ENCODE measurements around the gene CNTN5.
"Not testable (repeated sequence)": the region's sequence is repeated elsewhere in the genome, so short reads cannot be mapped to it uniquely, and the experiment has no call there.

The CNTN5 gene

GRCh38 chr11:99279266-99279665, 258.5 kb downstream of the CNTN5 start:
- no peak for DNase-seq

DNA sequence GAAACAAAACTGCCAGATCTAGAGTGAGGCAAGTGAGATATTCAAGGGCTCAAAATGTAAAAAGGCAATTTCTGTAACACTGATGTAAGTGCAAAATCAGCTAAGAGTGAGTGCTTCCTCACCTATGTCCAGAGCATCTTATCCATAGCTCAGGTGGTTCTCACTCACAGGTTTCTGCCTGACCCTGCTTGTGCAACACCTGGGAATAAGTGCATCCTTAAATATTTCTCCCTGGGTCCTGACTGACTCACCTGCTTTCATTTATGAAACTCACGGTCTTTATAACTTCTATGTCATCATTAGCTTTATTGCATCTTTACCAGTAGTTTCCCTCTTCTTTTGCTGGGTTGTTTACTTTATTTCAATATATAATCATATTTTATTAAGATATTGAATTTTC, 260.6 kb downstream of the CNTN5 start:
- DNase-seq: no peak

DNA sequence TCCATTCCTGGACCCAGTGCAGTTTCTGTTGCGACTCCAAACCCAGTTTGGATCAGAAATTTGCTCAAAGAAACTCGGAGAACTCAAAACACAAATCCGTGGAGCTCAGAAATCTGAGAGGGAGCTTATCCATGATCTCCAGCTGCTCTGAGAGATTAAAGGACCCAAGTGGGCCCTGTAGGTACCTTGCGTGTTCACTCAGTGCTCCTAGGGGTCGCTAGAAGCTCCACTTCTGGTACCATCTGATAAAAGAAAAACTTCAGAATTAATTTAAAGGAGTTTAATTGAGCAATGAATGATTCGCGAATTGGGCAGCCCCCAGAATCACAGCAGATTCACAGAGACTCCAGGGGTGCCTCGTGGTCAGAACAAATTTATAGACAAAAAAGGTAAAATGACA, 277.2 kb downstream of the CNTN5 start:
- not testable (repeated sequence) for DNase-seq

GRCh38 chr11:99307510-99308088, 286.9 kb downstream of the CNTN5 start:
- no peak for DNase-seq

DNA sequence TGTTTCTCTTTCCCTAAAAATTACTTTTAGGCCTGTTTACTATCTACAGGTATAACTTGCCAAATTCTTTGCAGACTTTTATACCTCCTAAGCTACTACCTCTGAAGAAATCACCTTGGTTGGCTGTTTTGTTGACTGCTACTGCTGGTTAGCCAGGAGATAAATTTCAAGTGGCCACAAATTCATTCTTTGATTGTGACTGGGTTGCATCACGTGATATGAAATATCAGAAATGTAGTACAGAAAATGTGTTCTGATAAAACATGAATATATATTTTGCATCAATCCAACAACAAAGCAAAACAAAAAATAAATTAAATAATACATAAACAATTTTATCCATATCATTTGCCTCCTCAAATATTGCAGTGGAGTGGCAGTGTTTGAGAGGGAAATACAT, 291.1 kb downstream of the CNTN5 start:
- no peak for DNase-seq

- no peak for DNase-seq
Measured at GRCh38 chr11:99316776-99317520, 296.2 kb downstream of the CNTN5 start.

- no peak for DNase-seq
Measured at GRCh38 chr11:99320769-99321290, 300.1 kb downstream of the CNTN5 start.

GRCh38 chr11:99325847-99326246, 305.1 kb downstream of the CNTN5 start:
- no peak for DNase-seq

GRCh38 chr11:99327066-99327465, 306.3 kb downstream of the CNTN5 start:
- DNase-seq: no peak

GRCh38 chr11:99327527-99327926, 306.8 kb downstream of the CNTN5 start:
- no peak for DNase-seq

GRCh38 chr11:99333621-99334020, 312.9 kb downstream of the CNTN5 start:
- DNase-seq: no peak

DNA sequence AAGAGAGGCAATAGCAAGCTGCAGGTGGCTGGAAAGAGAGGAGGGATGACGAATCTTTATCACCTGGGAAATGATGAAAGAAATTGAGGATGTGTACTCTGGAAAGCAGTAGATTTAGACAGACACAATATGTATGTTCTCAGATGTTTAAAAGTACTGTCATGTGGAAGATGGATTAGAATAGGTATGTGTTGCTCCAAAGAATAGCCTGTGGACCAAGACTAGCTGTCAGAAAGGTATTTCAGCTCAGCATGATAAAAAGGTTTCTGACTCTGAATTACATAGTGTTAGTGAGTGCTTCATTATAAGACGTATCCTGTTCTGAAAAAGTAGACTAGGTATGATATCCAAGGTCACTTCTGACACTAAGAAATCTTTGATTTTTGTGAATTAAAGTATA, 322.4 kb downstream of the CNTN5 start:
- no peak for DNase-seq

GRCh38 chr11:99349151-99349673, 328.5 kb downstream of the CNTN5 start:
- no peak for DNase-seq

DNA sequence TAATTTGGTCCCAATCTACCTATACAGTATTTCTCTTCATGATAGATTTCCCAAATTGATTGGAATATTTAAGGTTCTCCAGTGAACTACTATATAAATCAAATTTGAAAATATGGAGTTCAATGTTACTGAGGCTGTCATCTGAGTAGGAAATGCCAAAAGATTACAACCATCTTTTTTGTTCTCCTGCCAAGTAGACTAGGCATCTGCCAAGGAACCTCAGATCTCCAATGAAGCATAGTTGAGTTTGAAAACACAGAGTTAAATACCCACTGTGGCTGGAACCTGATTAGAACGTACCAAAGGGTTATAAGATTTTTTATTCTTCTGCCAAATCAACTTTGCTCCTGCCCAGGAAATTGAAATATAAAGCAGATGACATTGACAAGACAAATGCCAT, 330.9 kb downstream of the CNTN5 start:
- DNase-seq: no peak

DNA sequence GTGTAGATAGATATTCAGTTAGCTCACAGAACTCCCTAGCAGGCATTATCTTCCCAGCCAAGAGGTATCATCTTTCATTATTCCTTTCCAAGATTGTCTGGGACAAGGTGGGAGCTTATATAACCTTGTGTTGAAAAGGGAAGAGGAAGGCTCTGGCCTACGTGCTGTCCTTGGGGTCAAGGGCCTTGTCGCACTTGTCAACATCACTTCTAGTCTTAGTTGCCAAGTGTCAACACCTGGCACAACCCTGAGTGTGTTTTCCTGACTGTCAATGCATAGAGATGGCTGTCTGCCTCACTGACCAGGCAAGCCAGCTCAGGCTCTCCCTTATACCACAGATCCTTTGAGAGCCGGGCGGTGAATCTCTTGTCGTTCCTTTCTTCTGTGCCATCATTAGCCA, 331.9 kb downstream of the CNTN5 start:
- DNase-seq: no peak

DNA sequence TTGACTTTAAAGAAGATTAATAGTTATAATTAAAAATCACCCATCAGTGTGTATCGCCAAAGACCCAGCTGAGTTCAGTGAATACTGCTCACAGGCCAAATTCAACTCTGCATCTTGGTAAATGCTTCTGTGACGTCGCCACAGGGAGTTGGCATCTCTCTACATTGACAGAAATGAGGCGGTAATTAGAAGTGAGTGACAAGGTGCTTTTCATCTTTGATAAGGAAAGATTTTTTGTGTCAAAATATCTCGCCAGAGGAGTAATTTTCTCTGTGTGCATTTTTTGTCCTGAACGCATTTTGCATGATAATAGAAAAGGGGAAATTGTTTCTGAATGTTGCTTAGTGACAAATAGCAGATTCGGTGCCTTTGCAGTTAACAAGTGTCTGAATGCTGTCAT, 345.8 kb downstream of the CNTN5 start:
- DNase-seq: no peak

- no peak for DNase-seq
Measured at GRCh38 chr11:99368583-99368982, 347.8 kb downstream of the CNTN5 start.

DNA sequence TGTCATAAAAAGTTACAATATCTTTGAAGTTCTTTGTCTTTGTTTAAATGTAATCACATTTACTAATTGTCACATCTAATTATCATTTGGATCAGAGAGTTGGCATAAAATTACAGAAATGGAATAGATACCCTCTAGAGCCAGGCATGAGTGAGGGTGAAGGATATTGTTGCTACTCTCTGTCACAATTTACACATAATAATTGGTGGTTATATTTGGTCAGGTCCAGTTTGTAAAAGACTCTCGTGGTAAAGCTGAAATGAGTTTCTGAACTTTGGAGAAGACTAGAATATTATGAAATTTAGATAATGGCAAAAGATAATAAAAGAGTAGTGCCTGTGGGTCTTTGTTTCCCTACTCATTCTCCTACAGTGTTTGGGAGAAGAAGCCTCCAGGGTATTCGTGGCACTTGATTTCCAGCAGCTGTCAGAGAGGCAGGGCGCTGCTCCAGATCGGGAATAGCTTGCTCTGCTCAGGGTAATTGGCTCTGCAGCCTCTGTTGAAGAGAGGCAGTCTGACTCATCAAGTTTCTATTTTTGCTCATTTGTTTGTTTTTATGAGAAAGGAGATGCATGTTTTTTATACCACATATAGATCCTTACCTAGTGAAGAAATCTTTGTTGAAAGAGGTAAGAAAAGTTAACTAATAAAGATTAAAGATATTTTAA, 349.9 kb downstream of the CNTN5 start:
- no peak for DNase-seq

GRCh38 chr11:99371257-99371656, 350.5 kb downstream of the CNTN5 start:
- no peak for DNase-seq

DNA sequence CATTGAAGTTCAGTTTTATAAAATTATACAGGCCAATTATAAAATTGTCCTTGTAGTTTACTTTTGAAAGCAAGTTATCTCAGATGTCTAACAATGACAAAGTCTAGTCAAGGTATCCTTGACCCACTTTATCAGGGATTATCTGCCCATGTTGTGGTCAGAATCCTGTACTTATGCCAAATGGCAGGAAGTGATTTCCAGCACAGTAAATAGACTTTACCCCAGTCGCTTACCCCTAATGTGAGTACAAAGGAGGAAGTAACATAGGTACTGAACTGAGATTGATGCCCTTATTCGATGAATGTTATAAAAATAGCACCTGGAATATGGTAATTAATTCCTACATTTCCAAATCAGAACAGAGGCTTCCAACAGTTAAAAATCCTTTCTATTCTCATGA, 355.7 kb downstream of the CNTN5 start:
- DNase-seq: no peak

- DNase-seq: no peak
Measured at GRCh38 chr11:99383648-99384245, 363.0 kb downstream of the CNTN5 start.

GRCh38 chr11:99391245-99391644, 370.5 kb downstream of the CNTN5 start:
- no peak for DNase-seq

- DNase-seq: no peak
Measured at GRCh38 chr11:99406345-99406744, 385.6 kb downstream of the CNTN5 start.
